ENCODE measurements around the gene FHOD3. TPM values are rescaled to one million over a fixed set of nuclear protein-coding genes. Genes with fewer than 3 reads are reported as not detected.

The FHOD3 gene
- total and polyA plus RNA-seq, 2 of the 8 experiments (the other 6 are each of a cell fraction or from before 2014, with no cell fraction given), result 9.7 to 10.5 TPM

DNA sequence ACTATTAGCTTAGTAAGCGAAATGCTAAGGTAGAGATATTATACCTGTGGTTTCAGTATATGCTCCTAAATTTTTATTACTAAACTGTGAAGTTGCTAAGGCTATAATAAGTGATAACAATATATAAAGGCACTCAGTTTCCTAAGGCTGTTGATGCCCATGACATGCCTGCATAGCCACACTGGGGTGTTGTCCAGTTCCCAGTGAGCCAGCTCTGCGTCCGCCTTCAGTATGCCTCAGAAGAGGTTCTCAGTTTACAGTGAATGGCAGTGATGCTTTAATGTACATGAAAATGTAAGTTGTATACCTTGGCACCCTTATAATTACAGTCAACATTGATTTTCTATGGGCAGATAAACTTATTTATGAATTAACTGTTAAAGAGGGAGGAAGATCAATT, 7.2 kb downstream of the FHOD3 start:
- H3K36me3 ChIP-seq (ENCODE audit: control insufficient read depth in 2 of 4, insufficient read depth in 4 of 4, low read length in 3 of 4), result no peaks in the 10 kb centered on the region
- no peak overlapping the region for H3K14ac ChIP-seq (ENCODE audit: insufficient read length)
- H2BK20ac ChIP-seq (ENCODE audit: low read length), result no peak overlapping the region
- no peak overlapping the region for H2BK5ac ChIP-seq (ENCODE audit: low read depth, low read length)
- H3K18ac ChIP-seq (ENCODE audit: extremely low read depth, low read length), result no peak overlapping the region
- peaks cover 4% of the 10 kb centered on the region; the same call in 1 of the 2 replicates for H3K79me1 ChIP-seq (ENCODE audit: low read depth, low read length)
- H4K5ac ChIP-seq (ENCODE audit: insufficient read length, low read depth, low read length), result no peak overlapping the region
- DNase-seq (ENCODE audit: low read depth in 1 of 2, low spot score in 2 of 2) (no peak), FAIRE-seq (no peak)
- no peaks in the 10 kb centered on the region; a peak in 2 of 7 replicates for H3K27me3 ChIP-seq (replicated peaks in 1 of 4; ENCODE audit: control insufficient read depth in 3 of 4, extremely low read depth in 1 of 4, insufficient read depth in 3 of 4, low read length in 3 of 4)
- no peak overlapping the region for H2BK12ac ChIP-seq (ENCODE audit: low read depth, low read length)
- H4K20me1 ChIP-seq (replicated peaks in 1 of 2; ENCODE audit: control insufficient read depth in 1 of 2, insufficient read depth in 2 of 2, low read length in 2 of 2), result peaks cover 4% of the 10 kb centered on the region in 2 experiments
- H2AFZ ChIP-seq (ENCODE audit: low read length), result no peak overlapping the region
- POLR2A ChIA-PET (ENCODE audit: partially characterized antibody), result no interaction called here
- no peak overlapping the region for H3K4me2 ChIP-seq (ENCODE audit: insufficient read depth in 1 of 2, low read depth in 2 of 2, low read length in 2 of 2)
- H2AK5ac ChIP-seq (ENCODE audit: low read depth, low read length), result no peak overlapping the region
- no peaks in the 10 kb centered on the region for H3K23me2 ChIP-seq (ENCODE audit: low read depth, low read length)
- no peak overlapping the region for H3K4ac ChIP-seq (replicated peaks; ENCODE audit: insufficient read length, low read depth, low read length)
- no peak overlapping the region for H4K8ac ChIP-seq (ENCODE audit: extremely low read depth, insufficient read depth, low read length)
- no peak overlapping the region for H3K56ac ChIP-seq (replicated peaks; ENCODE audit: insufficient read length, low read depth, low read length)
- H3K27ac ChIP-seq (ENCODE audit: low read depth, low read length), result no peak overlapping the region
- H3K9me3 ChIP-seq (ENCODE audit: insufficient read depth in 2 of 2, low read depth in 1 of 2, low read length in 1 of 2), result no peaks in the 10 kb centered on the region
- no peak overlapping the region for H3K23ac ChIP-seq (ENCODE audit: insufficient read length)
- no peak overlapping the region for H2BK15ac ChIP-seq (ENCODE audit: low read length)
- peaks cover 3 to 16% (median 12%) of the 10 kb centered on the region in 4 experiments; a peak in 6 of 7 replicates for H3K4me1 ChIP-seq (replicated peaks in 1 of 4; ENCODE audit: control insufficient read depth in 3 of 4, insufficient read depth in 4 of 4, low read length in 3 of 4)
- H3K9ac ChIP-seq (replicated peaks in 1 of 4; ENCODE audit: extremely low read depth in 1 of 4, low read depth in 3 of 4, low read length in 3 of 4), result no peak overlapping the region
- H2BK120ac ChIP-seq (replicated peaks; ENCODE audit: low read depth, low read length), result no peak overlapping the region
- CTCF ChIA-PET (ENCODE audit: partially characterized antibody), result interaction anchor here (1.2 to 1.7 kb wide), 2 partner anchors 107 to 357 kb away, joined by 3 to 8 read pairs; no protein-coding TSS in a partner anchor
- H3K4me3 ChIP-seq (ENCODE audit: extremely low read depth in 1 of 4, insufficient read depth in 2 of 4, low read depth in 3 of 4, low read length in 4 of 4), result no peak overlapping the region
- H3K79me2 ChIP-seq (ENCODE audit: control insufficient read depth in 1 of 2, insufficient read depth in 2 of 2, low read length in 2 of 2), result peaks cover 0 to 13% of the 10 kb centered on the region in 2 experiments; a peak in 2 of 4 replicates
- WGBS, 2 experiments (ENCODE audit: extremely low coverage in 1 of 2, insufficient coverage in 1 of 2, insufficient read length in 1 of 2, insufficient replicate concordance in 2 of 2, low coverage in 1 of 2, low lambda C conversion rate in 2 of 2, missing lambda C conversion rate in 1 of 2), result 89% methylated on average over 3 of the region's 3 CpGs; no CpG with 5 or more reads in 1 of the 2 experiments
- H4K91ac ChIP-seq (replicated peaks; ENCODE audit: insufficient read length, low read length), result no peak overlapping the region
- TF ChIP-seq CHD1 (IDR thresholded peaks at IDR 0.05; ENCODE audit: low read depth, low read length), result no peak
- no peak for TF ChIP-seq SIN3A (conservative IDR thresholded peaks at IDR 0.05 in 1 of 2, IDR thresholded peaks at IDR 0.05 in 1 of 2; ENCODE audit: low read depth in 1 of 2, low read length in 2 of 2)
- no peak for TF ChIP-seq KDM4A (IDR thresholded peaks at IDR 0.05; ENCODE audit: low read depth, low read length, severe bottlenecking)
- no peak for TF ChIP-seq CTCF (IDR thresholded peaks at IDR 0.05; ENCODE audit: control extremely low read depth in 1 of 3, insufficient read depth in 1 of 3, low read depth in 1 of 3, low read length in 3 of 3)
